ENCODE measurements around the gene OR4C13.

DNA sequence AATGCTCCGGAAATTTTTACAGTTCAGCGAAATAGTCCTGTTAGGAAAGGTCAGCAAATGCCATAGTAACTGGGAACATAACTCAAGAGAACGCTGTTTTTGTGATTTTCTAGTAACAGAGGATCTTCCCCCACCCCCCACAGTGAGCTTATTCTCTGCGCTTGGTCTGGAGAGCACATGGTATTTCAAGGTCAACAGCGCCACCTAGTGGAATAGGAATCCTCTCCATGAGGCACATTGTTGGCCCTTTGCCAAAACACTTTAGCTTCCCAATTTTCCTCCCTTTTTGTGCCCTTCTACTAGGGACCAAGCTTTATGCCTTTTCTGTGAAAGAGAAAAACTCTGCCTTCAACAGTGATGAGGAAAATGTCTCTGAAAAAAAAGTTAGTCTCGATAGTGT lies 43.4 kb downstream of the OR4C13 start:
- TF ChIP-seq TAF1 (IDR thresholded peaks at IDR 0.05; ENCODE audit: low read depth, low read length) (no peak), POLR2A (IDR thresholded peaks at IDR 0.05; ENCODE audit: low read depth, low read length) (no peak), POU2F2 (IDR thresholded peaks at IDR 0.05; ENCODE audit: low read depth, low read length) (no peak), POLR2AphosphoS5 (IDR thresholded peaks at IDR 0.05; ENCODE audit: low read depth, low read length) (no peak)

All from GM12891 (cell line).